HG03354 (cell line): ENCODE data around the gene KIFC1.
"Not testable (repeated sequence)": the region's sequence is repeated elsewhere in the genome, so short reads cannot be mapped to it uniquely, and the experiment has no call there.

Experiments
- ATAC-seq: cut with Tn5 transposase; IDR thresholded peaks from one replicate; pipeline ENCODE4 v1.9.1; 2021; ENCODE audit warnings: mild to moderate bottlenecking; ENCODE audit not compliant: unreplicated experiment, poor library complexity, severe bottlenecking

The KIFC1 gene

DNA sequence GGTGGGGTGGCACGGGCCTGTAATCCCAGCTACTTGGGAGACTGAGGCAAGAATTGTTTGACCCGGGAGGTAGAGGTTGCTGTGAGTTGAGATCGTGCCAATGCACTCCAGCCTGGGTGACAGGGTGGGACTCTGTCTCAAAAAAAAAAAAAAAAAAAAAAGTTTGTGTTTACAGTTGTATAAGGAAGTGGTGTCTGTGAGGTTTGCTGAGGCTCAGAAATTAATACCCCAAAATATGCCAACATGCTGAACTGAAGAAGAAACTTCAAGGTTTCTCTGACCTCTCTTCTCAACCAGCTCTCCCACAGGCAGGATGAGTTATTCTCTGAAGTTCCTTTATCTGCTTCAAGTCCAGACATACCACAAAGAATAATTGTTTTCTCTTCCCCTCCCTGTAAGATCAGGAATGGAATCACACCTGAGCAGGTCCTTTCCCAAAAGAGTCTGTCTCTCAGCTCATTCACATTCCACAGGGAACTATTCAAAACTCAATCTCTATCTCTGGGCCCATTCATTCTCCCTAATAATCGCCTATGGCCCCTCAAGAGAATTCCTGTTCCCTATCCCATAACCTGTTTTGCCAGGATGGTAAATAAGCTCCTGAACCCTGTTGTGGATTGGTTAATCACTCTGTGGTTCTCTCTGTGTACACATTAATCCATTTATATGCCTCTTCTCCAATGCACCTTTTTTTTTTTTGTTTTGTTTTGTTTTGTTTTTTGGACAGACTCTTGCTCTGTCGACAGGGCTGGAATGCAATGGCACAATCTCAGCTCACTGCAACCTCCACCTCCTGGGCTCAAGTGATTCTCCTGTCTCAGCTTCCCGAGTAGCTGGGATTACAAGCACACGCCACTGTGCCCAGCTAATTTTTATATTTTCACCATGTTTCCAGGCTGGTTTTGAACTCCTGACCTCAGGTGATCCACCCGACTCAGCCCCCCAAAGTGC, 17.4 kb upstream of the KIFC1 start:
- ATAC-seq, result no peak

DNA sequence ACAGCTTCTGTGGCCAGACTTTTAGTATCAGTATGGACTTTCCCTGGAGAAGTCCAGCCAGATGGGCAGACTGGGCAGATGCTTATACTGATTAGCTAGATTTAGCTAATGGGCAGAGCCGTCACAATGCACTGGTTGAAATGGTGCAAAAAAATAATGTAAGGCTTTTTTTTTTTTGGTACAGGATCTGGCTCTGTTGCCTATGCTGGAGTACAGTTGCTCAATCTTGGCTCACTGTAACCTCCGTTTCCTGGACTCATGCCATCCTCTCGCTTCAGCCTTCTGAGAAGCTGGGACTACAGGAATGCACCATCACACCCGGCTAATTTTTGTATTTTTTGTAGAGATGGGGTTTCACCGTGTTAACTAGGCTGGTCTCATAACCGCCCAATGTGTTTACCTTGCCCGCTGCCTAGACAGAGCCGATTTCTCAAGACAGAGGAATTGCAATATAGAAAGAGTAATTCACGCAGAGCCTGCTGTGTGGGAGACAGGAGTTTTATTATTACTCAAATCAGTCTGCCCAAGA, 16.4 kb upstream of the KIFC1 start:
- no peak for ATAC-seq

DNA sequence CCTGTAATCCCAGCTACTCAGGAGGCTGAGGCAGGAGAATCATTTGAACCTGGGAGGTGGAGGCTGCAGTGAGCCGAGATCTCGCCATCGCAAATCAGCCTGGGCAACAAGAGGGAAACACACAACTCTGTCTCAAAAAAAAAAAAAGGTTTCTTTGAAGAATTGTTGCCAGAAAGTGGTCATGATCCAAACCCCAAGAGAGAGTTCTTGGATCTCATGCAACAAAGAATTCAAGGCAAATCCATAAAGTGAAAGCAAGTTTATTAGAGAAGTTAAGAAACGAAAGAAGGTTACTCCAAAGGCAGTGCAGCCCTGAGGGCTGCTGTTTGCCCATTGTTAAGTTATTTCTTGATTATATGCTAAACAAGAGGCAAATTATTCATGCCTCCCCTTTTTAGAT, 14.5 kb upstream of the KIFC1 start:
- no peak for ATAC-seq

DNA sequence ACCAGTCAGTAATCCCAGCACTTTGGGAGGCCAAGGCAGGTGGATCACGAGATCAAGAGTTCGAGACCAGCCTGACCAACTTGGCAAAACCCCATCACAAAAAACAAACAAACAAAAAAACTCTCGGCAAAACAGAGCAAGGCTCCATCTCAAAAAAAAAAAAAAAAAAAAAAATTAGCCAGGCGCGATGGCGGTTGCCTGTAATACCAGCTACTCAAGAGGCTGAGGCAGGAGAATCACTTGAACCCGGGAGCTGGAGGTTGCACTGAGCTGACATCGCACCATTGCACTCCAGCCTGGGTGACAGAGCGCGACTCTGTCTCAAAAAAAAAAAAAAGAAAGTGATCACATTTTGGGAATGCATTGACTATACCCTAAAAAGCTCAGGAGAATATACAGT, 12.4 kb upstream of the KIFC1 start:
- not testable (repeated sequence) for ATAC-seq

DNA sequence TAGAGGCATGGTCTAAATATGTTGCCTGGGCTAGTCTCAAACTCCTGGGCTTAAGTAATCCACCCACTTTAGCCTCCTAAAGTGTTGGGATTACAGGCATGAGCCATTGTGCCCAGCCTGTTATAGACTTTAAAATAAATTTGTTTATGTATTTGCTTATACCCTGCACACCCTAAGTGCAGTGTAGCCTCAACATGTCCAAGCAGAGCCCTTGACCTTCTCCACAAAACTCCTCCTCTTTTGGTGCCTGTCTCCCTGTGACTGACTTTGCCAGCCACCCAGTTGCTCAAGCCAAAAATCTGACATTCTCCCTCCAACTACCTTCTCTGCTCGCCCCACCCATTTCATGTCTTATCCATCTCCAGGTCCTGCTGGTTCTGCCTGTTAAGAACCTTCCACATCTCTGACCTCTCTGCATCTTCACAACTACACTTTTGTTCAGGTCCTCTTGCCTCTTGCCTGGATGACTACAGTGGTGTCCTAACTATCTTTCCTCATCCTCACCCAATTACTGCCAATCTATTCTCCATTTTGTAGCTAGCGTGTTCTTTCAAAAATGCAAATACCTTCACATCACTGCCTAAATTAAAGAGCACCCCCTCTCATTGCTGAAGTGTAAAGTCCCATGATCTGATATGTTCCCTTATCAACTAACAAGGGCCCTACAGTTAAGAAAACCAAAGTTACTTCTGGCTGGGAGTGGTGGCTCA, 11.2 kb upstream of the KIFC1 start:
- no peak for ATAC-seq

DNA sequence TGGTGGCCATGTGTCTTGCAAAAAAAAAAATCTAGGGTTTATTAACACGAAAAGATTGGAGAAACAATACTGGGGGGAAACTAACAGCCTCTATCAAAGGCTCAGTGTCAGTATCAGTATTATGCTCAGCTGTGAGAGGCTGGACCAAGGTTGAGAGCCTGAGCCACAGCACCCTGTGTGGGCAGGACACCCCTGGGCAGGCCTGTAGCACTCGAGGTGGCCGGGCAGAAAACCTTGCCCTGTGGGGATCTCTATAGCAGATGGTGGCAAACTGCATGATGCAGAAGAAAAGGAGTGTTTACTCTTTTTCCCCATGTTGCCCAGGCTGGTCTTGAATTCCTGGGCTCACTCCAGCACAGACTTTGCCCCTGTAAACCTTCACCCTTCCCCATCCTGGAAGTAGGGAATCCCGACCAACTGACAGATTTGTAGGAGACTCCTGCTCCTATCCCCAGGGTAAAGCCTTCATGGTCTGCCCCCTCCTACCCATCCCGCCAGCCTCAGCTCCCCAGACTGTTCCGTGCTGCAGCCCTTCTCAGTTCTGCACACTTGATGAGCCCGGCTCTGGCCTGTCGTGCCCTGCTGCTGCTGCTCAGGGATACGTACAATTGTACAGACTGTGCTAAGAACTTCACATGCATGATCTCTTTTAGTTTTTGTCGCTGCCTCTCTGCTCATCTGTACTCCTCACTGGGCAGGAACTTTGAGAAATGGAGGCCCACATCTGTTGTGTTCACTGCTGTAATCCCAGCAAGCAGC, 8.0 kb upstream of the KIFC1 start:
- no peak for ATAC-seq

DNA sequence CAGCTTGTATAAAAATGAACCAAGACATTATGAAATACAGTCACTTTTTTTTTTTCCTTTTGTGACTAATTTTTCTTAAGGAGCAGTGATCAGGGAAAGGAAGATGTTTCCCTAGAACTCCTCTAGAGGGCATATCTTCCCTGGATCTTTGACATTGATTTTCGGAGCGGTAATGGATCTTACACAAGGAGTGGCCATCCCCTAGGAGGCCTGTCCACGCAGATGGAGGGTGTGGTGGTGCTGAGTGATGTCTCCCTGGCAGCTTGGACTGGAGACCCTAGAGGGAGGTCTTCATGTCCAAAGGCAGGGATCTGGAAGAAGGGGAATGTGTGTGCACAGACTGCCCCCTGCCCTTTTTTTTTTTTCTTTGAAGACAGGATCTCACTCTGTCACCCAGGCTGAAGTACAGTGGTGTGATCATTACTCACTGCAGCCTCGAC, 7.0 kb upstream of the KIFC1 start:
- ATAC-seq, result no peak

DNA sequence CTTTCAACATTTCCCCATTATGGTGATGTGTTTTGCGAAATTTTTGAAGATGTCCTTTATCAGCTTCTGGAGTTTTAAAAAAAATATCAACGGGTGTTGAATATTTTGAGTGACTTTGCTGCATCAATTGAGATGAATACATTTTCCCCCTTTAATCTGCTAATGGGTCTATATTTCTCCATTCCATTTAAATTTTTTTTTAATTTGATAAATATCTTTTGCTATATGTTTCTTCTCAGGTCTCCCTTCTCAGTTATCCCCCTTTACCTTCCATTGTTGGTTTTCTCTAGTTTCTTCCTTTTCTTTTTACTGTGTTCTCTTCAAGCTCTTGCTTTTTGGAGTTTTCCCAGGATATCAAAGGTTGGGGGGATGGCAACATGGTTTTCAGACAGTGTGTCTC, 1.4 kb upstream of the KIFC1 start:
- ATAC-seq, result no peak

DNA sequence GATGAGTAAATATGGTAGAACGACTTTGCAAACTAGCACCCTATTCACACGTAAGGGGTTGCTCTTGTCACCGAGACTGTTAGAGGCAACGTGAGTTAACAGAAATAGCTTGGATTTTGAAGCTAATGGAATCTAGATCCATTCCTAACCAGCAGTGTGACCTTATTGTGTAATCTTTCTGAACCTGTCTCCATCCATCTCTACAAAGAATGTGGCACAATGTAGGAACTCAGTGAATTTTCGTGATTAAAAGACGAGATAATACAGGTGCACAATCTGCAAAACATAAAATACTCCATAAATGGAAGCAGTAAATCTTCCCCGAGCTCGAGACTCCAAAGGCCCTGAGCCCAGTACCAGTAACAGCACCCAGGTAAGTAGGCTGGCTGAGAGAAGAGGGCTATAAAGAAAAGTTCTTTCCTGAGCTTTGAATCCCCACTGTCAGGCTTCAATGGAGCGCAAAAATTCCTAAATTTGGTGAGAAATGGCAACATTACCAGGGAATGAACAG, 801 bp upstream of the KIFC1 start:
- no peak for ATAC-seq

DNA sequence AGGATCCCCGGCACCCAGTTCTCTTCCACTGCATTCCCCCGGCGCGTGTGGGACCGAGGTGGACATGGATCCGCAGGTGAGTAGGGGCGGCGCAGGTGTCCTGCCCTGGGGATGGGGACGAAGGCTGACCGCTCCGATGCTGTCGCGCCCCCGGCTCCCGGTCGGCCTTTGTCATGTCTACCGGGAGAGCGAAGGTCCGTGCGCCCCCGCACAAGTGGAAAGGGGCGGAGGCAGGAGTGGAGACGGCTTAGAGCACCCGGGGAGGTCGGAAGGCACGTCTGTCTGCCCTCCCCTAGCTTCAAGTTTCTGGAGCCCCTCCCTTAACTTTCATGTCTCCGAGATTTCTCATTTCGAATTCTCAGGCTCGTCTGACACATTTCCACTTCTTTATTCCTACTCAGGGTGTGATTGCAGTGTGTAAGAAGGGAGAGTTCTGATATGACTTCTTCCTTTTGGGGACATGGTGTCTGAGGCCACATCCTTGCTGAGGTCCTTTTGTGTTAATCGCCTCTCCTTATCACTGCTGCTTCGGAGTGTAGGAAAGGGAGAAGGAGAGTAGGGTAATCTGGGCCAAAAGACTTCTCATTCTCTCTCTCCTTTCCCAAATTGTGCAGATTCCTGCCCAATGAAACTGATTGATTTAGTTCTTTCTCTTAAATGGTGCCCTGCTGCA, 435 bp downstream of the KIFC1 start:
- no peak for ATAC-seq

DNA sequence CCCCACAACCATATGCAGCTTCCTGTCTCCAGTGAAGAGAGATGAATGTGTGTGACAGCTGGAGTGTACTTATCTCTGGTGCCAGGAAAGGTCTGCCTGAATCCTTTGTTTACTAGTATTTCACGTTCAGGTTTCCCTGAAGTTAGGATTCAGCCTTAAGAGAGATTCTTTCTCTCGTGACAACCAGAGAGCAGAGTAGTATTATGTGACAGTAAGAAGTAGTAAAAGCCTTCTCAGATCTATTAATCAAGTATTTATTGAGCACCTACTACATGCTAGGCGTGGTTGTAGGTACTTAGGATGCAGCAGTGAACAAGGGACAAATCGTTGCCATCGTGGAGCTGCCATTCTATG, 949 bp downstream of the KIFC1 start:
- no peak for ATAC-seq

DNA sequence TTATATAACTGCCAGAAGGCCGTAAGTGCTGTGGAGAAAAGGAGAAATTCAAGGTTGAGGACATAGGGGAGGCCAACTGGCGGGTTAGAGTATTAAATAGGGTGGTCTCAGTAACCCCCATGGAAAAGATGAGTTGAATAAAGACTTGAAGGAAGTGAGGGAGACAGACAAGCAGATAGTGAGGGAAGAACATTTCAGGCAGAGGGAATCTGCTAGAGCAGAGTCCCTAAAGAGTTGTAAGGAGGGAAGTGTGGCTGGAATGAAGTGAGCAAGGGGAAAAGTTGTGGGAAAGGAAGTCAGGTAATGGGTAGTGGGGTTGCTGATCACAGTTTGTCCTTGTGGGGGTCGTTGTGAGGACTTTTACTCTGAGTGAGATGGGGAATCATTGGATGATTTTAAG, 1.4 kb downstream of the KIFC1 start:
- no peak for ATAC-seq

DNA sequence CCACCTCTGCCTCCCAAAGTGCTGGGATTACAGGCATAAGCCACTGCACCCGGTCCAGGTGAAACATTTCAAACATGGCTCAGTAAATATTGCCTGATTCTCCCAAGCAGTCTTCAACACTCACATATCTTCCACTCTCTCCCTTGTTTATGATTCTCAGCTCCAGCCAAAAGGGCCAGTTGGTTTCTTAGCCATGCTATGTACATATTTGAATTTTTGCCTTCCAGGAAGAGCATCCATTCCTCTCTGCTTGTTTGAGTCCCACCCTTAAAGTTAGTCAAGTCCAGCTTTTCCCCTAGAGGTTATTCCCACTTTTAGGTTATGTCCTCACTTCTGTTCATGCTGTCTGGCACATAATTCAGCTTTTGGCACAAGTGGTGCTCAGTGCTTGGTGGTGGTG, 5.9 kb downstream of the KIFC1 start:
- no peak for ATAC-seq

DNA sequence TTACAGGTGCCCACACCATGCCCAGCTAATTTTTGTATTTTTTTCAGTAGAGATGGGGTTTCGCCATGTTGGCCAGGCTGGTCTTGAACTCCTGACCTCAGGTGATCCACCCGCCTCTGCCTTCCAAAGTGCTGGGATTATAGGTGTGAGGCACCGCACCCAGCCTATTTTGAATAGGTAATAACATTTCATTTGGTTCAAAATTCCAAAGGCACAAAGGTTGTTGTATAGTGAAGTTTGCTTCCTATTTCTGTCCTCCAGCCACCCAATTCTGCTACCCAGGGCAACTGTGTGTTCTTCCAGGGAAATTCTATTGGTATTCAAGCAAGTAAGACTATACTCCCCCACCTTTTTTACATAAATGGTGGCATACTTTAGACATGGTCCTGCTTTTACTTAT, 7.0 kb downstream of the KIFC1 start:
- ATAC-seq, result not testable (repeated sequence)

DNA sequence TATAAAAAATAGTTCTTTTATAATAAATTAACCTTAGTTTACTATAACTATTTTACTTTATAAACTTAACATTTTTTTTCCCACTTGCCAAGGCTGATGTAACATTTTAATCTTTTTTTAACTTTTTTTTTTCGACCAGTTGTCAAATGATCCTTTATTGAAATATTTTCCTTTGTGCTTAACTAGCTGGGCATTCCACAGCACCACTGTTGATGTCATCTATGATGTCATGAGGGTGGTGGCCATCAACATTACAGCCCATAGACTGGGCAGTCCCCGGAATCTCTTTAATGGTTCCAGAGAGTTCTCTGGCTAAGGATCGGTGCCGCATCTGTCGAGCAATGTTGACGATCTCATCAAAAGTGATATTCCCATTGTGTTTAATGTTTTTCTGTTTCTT, 8.3 kb downstream of the KIFC1 start:
- not testable (repeated sequence) for ATAC-seq

DNA sequence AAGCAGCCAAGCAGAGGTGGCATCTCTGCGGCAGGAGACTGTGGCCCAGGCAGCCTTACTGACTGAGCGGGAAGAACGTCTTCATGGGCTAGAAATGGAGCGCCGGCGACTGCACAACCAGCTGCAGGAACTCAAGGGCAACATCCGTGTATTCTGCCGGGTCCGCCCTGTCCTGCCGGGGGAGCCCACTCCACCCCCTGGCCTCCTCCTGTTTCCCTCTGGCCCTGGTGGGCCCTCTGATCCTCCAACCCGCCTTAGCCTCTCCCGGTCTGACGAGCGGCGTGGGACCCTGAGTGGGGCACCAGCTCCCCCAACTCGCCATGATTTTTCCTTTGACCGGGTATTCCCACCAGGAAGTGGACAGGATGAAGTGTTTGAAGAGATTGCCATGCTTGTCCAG, 13.3 kb downstream of the KIFC1 start:
- ATAC-seq, result no peak

DNA sequence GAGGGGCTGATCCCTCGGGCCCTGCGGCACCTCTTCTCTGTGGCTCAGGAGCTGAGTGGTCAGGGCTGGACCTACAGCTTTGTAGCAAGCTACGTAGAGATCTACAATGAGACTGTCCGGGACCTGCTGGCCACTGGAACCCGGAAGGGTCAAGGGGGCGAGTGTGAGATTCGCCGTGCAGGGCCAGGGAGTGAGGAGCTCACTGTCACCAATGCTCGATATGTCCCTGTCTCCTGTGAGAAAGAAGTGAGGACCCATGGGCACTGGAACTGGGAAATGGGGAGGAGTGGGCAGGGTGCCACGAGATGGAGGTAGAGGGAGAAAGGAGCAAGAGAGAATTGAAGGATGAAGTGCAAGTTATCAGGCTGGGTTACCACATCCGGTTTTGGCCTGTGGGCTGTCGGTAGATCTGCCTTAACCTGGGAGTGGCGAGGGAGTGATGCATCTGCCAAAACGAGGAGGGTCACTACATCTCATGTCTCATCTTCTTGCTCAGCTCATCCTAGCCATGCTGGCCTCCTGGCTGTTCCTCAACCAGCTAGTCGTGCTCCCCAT, 13.8 kb downstream of the KIFC1 start:
- no peak for ATAC-seq

DNA sequence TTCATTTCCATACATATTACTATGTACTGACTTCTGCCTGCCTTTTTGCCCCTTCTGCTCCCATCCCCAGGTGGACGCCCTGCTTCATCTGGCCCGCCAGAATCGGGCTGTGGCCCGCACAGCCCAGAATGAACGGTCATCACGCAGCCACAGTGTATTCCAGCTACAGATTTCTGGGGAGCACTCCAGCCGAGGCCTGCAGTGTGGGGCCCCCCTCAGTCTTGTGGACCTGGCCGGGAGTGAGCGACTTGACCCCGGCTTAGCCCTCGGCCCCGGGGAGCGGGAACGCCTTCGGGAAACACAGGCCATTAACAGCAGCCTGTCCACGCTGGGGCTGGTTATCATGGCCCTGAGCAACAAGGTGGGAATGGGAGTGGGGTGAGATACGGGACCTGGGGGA, 14.5 kb downstream of the KIFC1 start:
- ATAC-seq, result no peak

DNA sequence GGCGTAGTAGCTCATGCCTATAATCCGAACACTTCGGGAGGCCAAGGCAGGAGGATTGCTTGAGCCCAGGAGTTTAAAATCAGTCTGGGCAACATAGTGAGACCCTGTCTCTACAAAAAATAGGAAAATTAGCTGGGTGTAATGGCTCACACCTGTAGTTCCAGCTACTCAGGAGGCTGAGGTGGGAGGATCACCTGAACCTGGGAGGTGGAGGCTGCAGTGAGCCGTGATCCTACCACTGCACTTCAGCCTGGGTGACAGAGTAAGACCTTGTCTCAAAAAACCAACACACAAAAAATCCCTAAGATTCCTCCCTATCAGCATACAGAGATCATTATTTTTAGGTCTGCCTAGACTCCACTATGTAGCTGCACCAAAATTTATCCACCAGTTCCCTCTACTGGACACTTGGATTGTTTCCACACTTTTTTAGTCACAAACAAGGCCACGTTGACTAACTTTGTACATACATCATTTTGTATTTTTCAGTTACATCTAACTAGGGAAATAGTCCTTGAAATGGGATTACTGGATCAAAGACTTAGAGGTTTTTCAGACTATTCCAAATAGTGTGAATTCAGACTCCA, 15.6 kb downstream of the KIFC1 start:
- no peak for ATAC-seq
